ENCODE measurements around the gene RIC8A. TPM values are rescaled to one million over a fixed set of nuclear protein-coding genes. Genes with fewer than 3 reads are reported as not detected.

Gene RIC8A
- total RNA-seq, 4 donors from 2014 or later = 84.5 to 376 (median 192) TPM

- no peak for DNase-seq
- intact Hi-C loops (cut with DNase I; ENCODE audit: low total_unique reads) = no loop called here
Observed at GRCh38 chr11:241634-242033, 34.1 kb downstream of the RIC8A start.

GRCh38 chr11:244376-244775 lies 36.9 kb downstream of the RIC8A start:
- no peaks in the 10 kb centered on the region for H3K4me1 ChIP-seq
- no peak for DNase-seq
- no peaks in the 10 kb centered on the region for H3K9me3 ChIP-seq
- no peaks in the 10 kb centered on the region for H3K27me3 ChIP-seq
- H3K27ac ChIP-seq = no peak overlapping the region
- no peaks in the 10 kb centered on the region for H3K36me3 ChIP-seq
- no peak overlapping the region for H3K4me3 ChIP-seq
- TF ChIP-seq CTCF (IDR thresholded peaks at IDR 0.05) (no peak), POLR2A (IDR thresholded peaks at IDR 0.05) (no peak)
- intact Hi-C loops (cut with DNase I; ENCODE audit: low total_unique reads) = no loop called here

More at GRCh38 chr11:241634-242033, 34.1 kb downstream of the RIC8A start:
- H3K27me3 ChIP-seq = no peaks in the 10 kb centered on the region
- TF ChIP-seq CTCF (IDR thresholded peaks at IDR 0.05) = no peak
- TF ChIP-seq POLR2A (IDR thresholded peaks at IDR 0.05) = no peak
- H3K4me3 ChIP-seq = no peak overlapping the region
- no peaks in the 10 kb centered on the region for H3K9me3 ChIP-seq
- no peak overlapping the region for H3K27ac ChIP-seq
- H3K36me3 ChIP-seq = no peaks in the 10 kb centered on the region
- H3K4me1 ChIP-seq = peaks cover 7 to 9% of the 10 kb centered on the region in 2 donors

GRCh38 chr11:249062-249461 lies 41.6 kb downstream of the RIC8A start:
- Histone ChIP-seq H3K4me1 (no peaks in the 10 kb centered on the region), H3K4me3 (no peak overlapping the region), H3K9me3 (no peaks in the 10 kb centered on the region), H3K36me3 (no peaks in the 10 kb centered on the region), H3K27ac (no peak overlapping the region), H3K27me3 (no peaks in the 10 kb centered on the region)
- no peak for TF ChIP-seq CTCF (IDR thresholded peaks at IDR 0.05)
- TF ChIP-seq POLR2A (IDR thresholded peaks at IDR 0.05) = no peak
- DNase-seq = no peak
- intact Hi-C loops (cut with DNase I; ENCODE audit: low total_unique reads) = no loop called here

- H3K36me3 ChIP-seq = no peaks in the 10 kb centered on the region
- no peaks in the 10 kb centered on the region for H3K9me3 ChIP-seq
- no peak for DNase-seq
- intact Hi-C loops (cut with DNase I; ENCODE audit: low total_unique reads) = no loop called here
- no peak overlapping the region for H3K27ac ChIP-seq
- no peaks in the 10 kb centered on the region for H3K4me1 ChIP-seq
- H3K27me3 ChIP-seq = no peaks in the 10 kb centered on the region
- H3K4me3 ChIP-seq = no peak overlapping the region
- no peak for TF ChIP-seq CTCF (IDR thresholded peaks at IDR 0.05)
- no peak for TF ChIP-seq POLR2A (IDR thresholded peaks at IDR 0.05)
Observed at GRCh38 chr11:250274-250673, 42.8 kb downstream of the RIC8A start.

GRCh38 chr11:250740-251299 lies 43.3 kb downstream of the RIC8A start:
- H3K9me3 ChIP-seq = no peaks in the 10 kb centered on the region
- no peaks in the 10 kb centered on the region for H3K4me1 ChIP-seq
- intact Hi-C loops (cut with DNase I; ENCODE audit: low total_unique reads) = no loop called here
- DNase-seq = peak in 1 of 2 donors; percentile 46
- H3K27me3 ChIP-seq = no peaks in the 10 kb centered on the region
- no peak overlapping the region for H3K4me3 ChIP-seq
- no peak overlapping the region for H3K27ac ChIP-seq
- no peaks in the 10 kb centered on the region for H3K36me3 ChIP-seq
- TF ChIP-seq CTCF (IDR thresholded peaks at IDR 0.05) (peak; percentile 39 to 49 (median 42)), POLR2A (IDR thresholded peaks at IDR 0.05) (no peak)
